T-helper 2 cell treated with Interferon-gamma antibody and Interleukin-4, amounts not matched to agents 5 μg/mL and 100 μg/mL, for 36 hours (primary cell): Measurements from ENCODE around the gene HBQ1.
"Not testable (repeated sequence)": the region's sequence is repeated elsewhere in the genome, so short reads cannot be mapped to it uniquely, and the experiment has no call there.

ENCODE experiments used
- DNase-seq: peaks from one replicate; pipeline ENCODE4 v3.0.0; 2021; ENCODE audit warnings: low spot score
- H3K27ac Mint-ChIP-seq: one replicate; pipeline ENCODE4 v1.8.0; 2021; ENCODE audit warnings: mild to moderate bottlenecking, mixed read lengths
- H3K27me3 Mint-ChIP-seq: one replicate; pipeline ENCODE4 v1.8.0; 2021; ENCODE audit warnings: low read depth, mixed read lengths
- H3K36me3 Mint-ChIP-seq: one replicate; pipeline ENCODE4 v1.8.0; 2021; ENCODE audit warnings: low read depth, mixed read lengths
- H3K4me1 Mint-ChIP-seq: one replicate; pipeline ENCODE4 v1.8.0; 2021; ENCODE audit warnings: low read depth, mixed read lengths
- H3K4me3 Mint-ChIP-seq: one replicate; pipeline ENCODE4 v1.8.0; 2022; ENCODE audit warnings: mild to moderate bottlenecking, moderate library complexity, mixed read lengths
- H3K9me3 Mint-ChIP-seq: one replicate; pipeline ENCODE4 v1.8.0; 2021; ENCODE audit warnings: mixed read lengths

The HBQ1 gene

DNA sequence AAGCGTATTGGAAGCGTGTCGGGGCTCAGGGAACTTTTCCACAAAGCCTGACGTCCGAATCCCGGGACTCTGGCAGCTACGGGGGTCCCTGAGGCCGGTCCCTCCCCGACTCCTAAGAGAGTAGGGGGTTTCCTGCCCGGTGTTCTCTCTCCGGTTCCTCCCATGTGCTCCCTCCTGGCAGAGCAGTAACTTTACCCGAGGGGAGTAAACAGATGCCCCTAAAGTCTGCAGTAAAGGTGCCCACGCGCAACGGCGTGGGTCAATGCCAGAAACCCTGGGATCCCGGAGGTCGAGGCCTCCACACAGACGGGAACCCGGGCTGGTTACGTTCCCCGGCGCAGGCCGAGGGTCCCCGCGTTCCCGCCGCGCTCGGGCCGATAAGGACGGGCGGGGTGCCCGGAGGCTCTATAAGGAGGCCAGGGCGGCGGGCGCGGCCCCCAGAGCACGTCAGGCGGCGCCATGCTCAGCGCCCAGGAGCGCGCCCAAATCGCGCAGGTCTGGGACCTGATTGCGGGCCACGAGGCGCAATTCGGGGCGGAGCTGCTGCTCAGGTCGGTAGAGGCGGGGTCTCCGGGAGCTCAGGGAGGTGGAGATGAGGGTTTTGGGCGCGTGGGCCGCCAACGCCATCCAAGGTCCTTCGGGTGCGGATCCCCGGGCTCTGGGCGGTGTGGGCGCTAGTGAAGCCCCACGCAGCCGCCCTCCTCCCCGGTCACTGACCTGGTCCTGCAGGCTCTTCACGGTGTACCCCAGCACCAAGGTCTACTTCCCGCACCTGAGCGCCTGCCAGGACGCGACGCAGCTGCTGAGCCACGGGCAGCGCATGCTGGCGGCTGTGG, 14.5 kb upstream of the HBQ1 start, which contains the start of gene HBM:
HBM (plus strand) TSS at position 440 of the 836 bp plus-strand sequence; CDS start at position 460, 20 bp downstream.
- no peaks in the 10 kb centered on the region for H3K4me1 Mint-ChIP-seq
- no peak within 1 kb of the TSS for H3K4me3 Mint-ChIP-seq
- H3K36me3 Mint-ChIP-seq: no peaks in the 10 kb centered on the region
- peaks cover 58% of the 10 kb centered on the region for H3K27me3 Mint-ChIP-seq
- H3K9me3 Mint-ChIP-seq: no peaks in the 10 kb centered on the region
- DNase-seq: no peak
- H3K27ac Mint-ChIP-seq: no peak within 1 kb of the TSS

GRCh38 chr16:166375-167121, 13.7 kb upstream of the HBQ1 start:
- Mint-ChIP-seq H3K4me3 (no peak overlapping the region), H3K27ac (no peak overlapping the region), H3K36me3 (no peaks in the 10 kb centered on the region), H3K27me3 (peaks cover 65% of the 10 kb centered on the region), H3K9me3 (no peaks in the 10 kb centered on the region), H3K4me1 (no peaks in the 10 kb centered on the region)
- no peak for DNase-seq

- DNase-seq: no peak
- Mint-ChIP-seq H3K36me3 (no peaks in the 10 kb centered on the region), H3K27ac (no peak overlapping the region), H3K4me3 (no peak overlapping the region), H3K4me1 (no peaks in the 10 kb centered on the region), H3K9me3 (no peaks in the 10 kb centered on the region), H3K27me3 (peaks cover 67% of the 10 kb centered on the region)
Measured at GRCh38 chr16:167122-167690, 13.1 kb upstream of the HBQ1 start.

DNA sequence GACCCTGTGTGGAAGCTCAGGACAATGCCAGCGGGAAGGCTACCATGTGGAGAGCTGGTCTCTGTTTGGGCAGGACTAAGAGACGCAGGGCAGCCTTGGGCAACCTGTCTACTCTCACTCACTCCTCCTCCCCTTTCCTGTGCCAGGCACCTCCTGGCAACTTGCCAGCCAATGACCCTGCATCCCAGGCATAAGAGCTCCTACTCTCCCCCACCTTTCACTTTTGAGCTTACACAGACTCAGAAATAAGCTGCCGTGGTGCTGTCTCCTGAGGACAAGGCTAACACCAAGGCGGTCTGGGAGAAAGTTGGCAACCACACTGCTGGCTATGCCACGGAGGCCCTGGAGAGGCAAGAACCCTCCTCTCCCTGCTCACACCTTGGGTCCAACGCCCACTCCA, 11.8 kb upstream of the HBQ1 start:
- Mint-ChIP-seq H3K4me3 (no peak overlapping the region), H3K9me3 (no peaks in the 10 kb centered on the region), H3K27ac (no peak overlapping the region), H3K4me1 (no peaks in the 10 kb centered on the region), H3K36me3 (no peaks in the 10 kb centered on the region), H3K27me3 (peaks cover 65% of the 10 kb centered on the region)
- DNase-seq: no peak

DNA sequence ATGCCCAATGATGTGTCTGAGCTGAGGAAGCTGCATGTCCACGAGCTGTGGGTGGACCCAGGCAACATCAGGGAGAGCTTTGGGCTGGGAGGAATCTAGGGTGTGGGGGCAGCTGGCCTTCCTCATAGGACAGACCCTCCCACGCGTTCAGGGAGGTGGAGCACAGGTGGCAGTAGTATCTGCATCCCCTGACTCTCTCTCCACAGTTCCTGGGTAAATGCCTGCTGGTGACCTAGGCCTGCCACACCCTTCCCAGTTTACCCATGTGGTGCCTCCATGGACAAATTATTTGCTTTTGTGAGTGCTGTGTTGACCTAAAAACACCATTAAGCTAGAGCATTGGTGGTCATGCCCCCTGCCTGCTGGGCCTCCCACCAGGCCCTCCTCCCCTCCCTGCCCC, 11.2 kb upstream of the HBQ1 start:
- H3K4me1 Mint-ChIP-seq: no peaks in the 10 kb centered on the region
- H3K9me3 Mint-ChIP-seq: no peaks in the 10 kb centered on the region
- H3K27me3 Mint-ChIP-seq: peaks cover 66% of the 10 kb centered on the region
- no peak for DNase-seq
- no peak overlapping the region for H3K4me3 Mint-ChIP-seq
- H3K27ac Mint-ChIP-seq: no peak overlapping the region
- no peaks in the 10 kb centered on the region for H3K36me3 Mint-ChIP-seq

GRCh38 chr16:170088-170507, 10.2 kb upstream of the HBQ1 start:
- H3K27me3 Mint-ChIP-seq: peaks cover 74% of the 10 kb centered on the region
- DNase-seq, H3K4me1 Mint-ChIP-seq, H3K9me3 Mint-ChIP-seq, H3K36me3 Mint-ChIP-seq, H3K27ac Mint-ChIP-seq, H3K4me3 Mint-ChIP-seq: not testable (repeated sequence)

DNA sequence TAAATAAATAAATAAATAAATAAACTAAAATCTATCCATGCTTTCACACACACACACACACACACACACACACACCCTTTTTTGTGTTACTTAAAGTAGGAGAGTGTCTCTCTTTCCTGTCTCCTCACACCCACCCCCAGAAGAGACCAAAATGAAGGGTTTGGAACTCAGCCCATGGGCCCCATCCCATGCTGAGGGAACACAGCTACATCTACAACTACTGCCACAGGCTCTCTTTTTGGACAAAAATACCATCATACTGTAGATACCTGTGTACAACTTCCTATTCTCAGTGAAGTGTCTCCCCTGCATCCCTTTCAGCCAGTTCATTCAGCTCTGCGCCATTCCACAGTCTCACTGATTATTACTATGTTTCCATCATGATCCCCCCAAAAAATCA, 9.5 kb upstream of the HBQ1 start:
- peaks cover 73% of the 10 kb centered on the region for H3K27me3 Mint-ChIP-seq
- H3K36me3 Mint-ChIP-seq: no peaks in the 10 kb centered on the region
- H3K4me3 Mint-ChIP-seq: no peak overlapping the region
- H3K9me3 Mint-ChIP-seq: no peaks in the 10 kb centered on the region
- peaks cover 2% of the 10 kb centered on the region for H3K4me1 Mint-ChIP-seq
- no peak overlapping the region for H3K27ac Mint-ChIP-seq
- DNase-seq: no peak

- H3K36me3 Mint-ChIP-seq, H3K27ac Mint-ChIP-seq, H3K9me3 Mint-ChIP-seq, DNase-seq, H3K4me1 Mint-ChIP-seq: not testable (repeated sequence)
- peaks cover 65% of the 10 kb centered on the region for H3K27me3 Mint-ChIP-seq
- peak within 1 kb of the TSS; percentile 5 for H3K4me3 Mint-ChIP-seq
Measured at GRCh38 chr16:172374-172941, 7.8 kb upstream of the HBQ1 start, which contains the start of gene HBA2. TSS of gene HBA2 (plus strand) at chr16:172876. CDS start at chr16:172913, 37 bp downstream.

DNA sequence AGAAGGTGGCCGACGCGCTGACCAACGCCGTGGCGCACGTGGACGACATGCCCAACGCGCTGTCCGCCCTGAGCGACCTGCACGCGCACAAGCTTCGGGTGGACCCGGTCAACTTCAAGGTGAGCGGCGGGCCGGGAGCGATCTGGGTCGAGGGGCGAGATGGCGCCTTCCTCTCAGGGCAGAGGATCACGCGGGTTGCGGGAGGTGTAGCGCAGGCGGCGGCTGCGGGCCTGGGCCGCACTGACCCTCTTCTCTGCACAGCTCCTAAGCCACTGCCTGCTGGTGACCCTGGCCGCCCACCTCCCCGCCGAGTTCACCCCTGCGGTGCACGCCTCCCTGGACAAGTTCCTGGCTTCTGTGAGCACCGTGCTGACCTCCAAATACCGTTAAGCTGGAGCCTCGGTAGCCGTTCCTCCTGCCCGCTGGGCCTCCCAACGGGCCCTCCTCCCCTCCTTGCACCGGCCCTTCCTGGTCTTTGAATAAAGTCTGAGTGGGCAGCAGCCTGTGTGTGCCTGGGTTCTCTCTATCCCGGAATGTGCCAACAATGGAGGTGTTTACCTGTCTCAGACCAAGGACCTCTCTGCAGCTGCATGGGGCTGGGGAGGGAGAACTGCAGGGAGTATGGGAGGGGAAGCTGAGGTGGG, 6.9 kb upstream of the HBQ1 start:
- not testable (repeated sequence) for H3K4me1 Mint-ChIP-seq, H3K36me3 Mint-ChIP-seq, DNase-seq, H3K9me3 Mint-ChIP-seq, H3K27ac Mint-ChIP-seq
- Mint-ChIP-seq H3K4me3 (peak overlapping the region; percentile 5), H3K27me3 (peaks cover 66% of the 10 kb centered on the region)

DNA sequence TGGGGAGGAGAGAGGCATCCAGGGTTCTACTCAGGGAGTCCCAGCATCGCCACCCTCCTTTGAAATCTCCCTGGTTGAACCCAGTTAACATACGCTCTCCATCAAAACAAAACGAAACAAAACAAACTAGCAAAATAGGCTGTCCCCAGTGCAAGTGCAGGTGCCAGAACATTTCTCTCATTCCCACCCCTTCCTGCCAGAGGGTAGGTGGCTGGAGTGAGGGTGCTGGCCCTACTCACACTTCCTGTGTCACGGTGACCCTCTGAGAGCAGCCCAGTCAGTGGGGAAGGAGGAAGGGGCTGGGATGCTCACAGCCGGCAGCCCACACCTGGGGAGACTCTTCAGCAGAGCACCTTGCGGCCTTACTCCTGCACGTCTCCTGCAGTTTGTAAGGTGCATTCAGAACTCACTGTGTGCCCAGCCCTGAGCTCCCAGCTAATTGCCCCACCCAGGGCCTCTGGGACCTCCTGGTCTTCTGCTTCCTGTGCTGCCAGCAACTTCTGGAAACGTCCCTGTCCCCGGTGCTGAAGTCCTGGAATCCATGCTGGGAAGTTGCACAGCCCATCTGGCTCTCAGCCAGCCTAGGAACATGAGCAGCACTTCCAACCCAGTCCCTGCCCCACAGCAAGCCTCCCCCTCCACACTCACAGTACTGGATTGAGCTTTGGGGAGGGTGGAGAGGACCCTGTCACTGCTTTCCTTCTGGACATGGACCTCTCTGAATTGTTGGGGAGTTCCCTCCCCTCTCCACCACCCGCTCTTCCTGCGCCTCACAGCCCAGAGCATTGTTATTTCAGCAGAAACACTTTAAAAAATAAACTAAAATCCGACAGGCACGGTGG, 6.1 kb upstream of the HBQ1 start:
- not testable (repeated sequence) for H3K4me1 Mint-ChIP-seq, H3K27ac Mint-ChIP-seq, H3K36me3 Mint-ChIP-seq, H3K9me3 Mint-ChIP-seq, DNase-seq
- peak overlapping the region; percentile 1 for H3K4me3 Mint-ChIP-seq
- peaks cover 64% of the 10 kb centered on the region for H3K27me3 Mint-ChIP-seq

DNA sequence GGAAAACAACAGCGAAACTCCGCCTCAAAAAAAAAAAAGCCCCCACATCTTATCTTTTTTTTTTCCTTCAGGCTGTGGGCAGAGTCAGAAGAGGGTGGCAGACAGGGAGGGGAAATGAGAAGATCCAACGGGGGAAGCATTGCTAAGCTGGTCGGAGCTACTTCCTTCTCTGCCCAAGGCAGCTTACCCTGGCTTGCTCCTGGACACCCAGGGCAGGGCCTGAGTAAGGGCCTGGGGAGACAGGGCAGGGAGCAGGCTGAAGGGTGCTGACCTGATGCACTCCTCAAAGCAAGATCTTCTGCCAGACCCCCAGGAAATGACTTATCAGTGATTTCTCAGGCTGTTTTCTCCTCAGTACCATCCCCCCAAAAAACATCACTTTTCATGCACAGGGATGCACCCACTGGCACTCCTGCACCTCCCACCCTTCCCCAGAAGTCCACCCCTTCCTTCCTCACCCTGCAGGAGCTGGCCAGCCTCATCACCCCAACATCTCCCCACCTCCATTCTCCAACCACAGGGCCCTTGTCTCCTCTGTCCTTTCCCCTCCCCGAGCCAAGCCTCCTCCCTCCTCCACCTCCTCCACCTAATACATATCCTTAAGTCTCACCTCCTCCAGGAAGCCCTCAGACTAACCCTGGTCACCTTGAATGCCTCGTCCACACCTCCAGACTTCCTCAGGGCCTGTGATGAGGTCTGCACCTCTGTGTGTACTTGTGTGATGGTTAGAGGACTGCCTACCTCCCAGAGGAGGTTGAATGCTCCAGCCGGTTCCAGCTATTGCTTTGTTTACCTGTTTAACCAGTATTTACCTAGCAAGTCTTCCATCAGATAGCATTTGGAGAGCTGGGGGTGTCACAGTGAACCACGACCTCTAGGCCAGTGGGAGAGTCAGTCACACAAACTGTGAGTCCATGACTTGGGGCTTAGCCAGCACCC, 5.0 kb upstream of the HBQ1 start:
- H3K27ac Mint-ChIP-seq: no peak overlapping the region

GRCh38 chr16:176006-176405, 4.3 kb upstream of the HBQ1 start:
- H3K4me3 Mint-ChIP-seq, H3K9me3 Mint-ChIP-seq, H3K36me3 Mint-ChIP-seq, H3K27ac Mint-ChIP-seq, H3K4me1 Mint-ChIP-seq, DNase-seq: not testable (repeated sequence)
- peaks cover 59% of the 10 kb centered on the region for H3K27me3 Mint-ChIP-seq

More for the DNA sequence above, 5.0 kb upstream of the HBQ1 start:
- Mint-ChIP-seq H3K4me3 (peak overlapping the region; percentile 42), H3K9me3 (no peaks in the 10 kb centered on the region), H3K4me1 (peaks cover 2% of the 10 kb centered on the region), H3K36me3 (no peaks in the 10 kb centered on the region), H3K27me3 (peaks cover 64% of the 10 kb centered on the region)
- no peak for DNase-seq
